ENCODE results near the gene EPB41. TPM values are rescaled to one million over a fixed set of nuclear protein-coding genes. Genes with fewer than 3 reads are reported as not detected.

EPB41 gene
- total and polyA plus RNA-seq, 2 of the 8 experiments (the other 6 are each of a cell fraction or from before 2014, with no cell fraction given) = 36.7 to 109 TPM

DNA sequence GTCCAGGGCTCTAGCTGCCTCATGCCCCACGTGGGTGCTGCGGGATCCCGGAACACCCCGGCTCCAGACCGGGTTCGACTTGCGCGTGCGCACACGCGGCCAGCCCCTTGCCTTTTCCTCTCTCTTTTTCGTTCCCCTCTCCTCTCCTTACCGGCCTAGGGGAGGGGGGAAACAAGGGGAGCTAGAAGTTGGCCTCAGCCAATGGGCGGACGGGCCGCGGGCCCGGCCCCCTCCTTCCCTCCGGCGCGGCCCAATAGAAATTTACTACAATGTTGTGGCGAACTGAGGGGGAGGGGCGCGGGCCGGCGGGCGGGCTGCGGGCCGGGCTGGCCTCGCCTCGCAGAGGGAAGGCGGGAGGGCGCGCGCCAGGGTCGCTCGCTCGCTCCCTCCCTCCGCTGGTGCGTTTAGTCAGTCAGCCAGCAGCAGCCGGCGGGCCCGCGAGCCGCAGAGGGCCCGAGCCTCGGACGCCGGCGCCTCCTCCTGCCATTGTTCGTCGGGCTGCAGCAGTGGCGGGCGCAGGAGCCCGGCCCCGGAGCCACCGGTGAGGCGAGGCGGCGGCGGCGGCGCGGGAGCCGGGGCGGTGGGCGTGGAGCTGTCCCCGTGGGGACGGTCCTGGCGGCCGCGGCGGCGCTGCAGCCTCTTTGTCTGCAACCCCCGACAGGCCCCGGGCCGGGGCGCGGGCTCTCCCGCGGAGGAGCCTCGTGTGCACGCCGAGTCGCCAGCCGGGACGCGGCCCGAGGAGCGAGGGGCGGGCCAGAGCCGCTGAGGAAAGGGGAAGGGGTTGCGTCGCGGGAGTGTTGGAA, at the start of gene EPB41 (continued):
- no peak for TF ChIP-seq SAP30 (IDR thresholded peaks at IDR 0.05; ENCODE audit: insufficient read depth, insufficient replicate concordance, low read length)
- TF ChIP-seq RAD21 (IDR thresholded peaks at IDR 0.05 in 1 of 2, conservative IDR thresholded peaks at IDR 0.05 in 1 of 2; ENCODE audit: low read depth in 2 of 2, low read length in 2 of 2) = no peak
- no peak for TF ChIP-seq ATF2 (IDR thresholded peaks at IDR 0.05; ENCODE audit: low read length)
- no peak for TF ChIP-seq EP300 (IDR thresholded peaks at IDR 0.05; ENCODE audit: borderline replicate concordance in 1 of 2, low read depth in 2 of 2, low read length in 2 of 2)
- TF ChIP-seq TAF7 (optimal IDR thresholded peaks at IDR 0.05; ENCODE audit: borderline replicate concordance, low read depth, low read length) = peak; percentile 78
- peak; percentile 92 for TF ChIP-seq TAF1 (IDR thresholded peaks at IDR 0.05; ENCODE audit: low read depth, low read length)
- TF ChIP-seq BRCA1 (IDR thresholded peaks at IDR 0.05; ENCODE audit: low read depth, low read length) = no peak
- TF ChIP-seq POLR2AphosphoS5 (IDR thresholded peaks at IDR 0.05; ENCODE audit: low read depth, low read length) = peak; percentile 46; the same call in 1 of the 2 replicates
- no peak for TF ChIP-seq CHD2 (IDR thresholded peaks at IDR 0.05; ENCODE audit: low read length)
- TF ChIP-seq NRF1 (IDR thresholded peaks at IDR 0.05; ENCODE audit: low read depth, low read length) = peak; percentile 77
- no peak; the same call in 1 of the 2 replicates for TF ChIP-seq EGR1 (IDR thresholded peaks at IDR 0.05; ENCODE audit: borderline replicate concordance, low read depth, low read length)
- peak; percentile 67 for TF ChIP-seq USF2 (IDR thresholded peaks at IDR 0.05; ENCODE audit: low read length)
- TF ChIP-seq PHF8 (conservative IDR thresholded peaks at IDR 0.05; ENCODE audit: low read depth, low read length) = peak; percentile 86
- no peak for TF ChIP-seq JUND (IDR thresholded peaks at IDR 0.05; ENCODE audit: low read length)
- 0 out of 2 replicates have a peak, but pooled peaks have one; percentile 19 for TF ChIP-seq CREB1 (IDR thresholded peaks at IDR 0.05)
- TF ChIP-seq CBX5 (IDR thresholded peaks at IDR 0.05; ENCODE audit: low read depth, low read length) = no peak
- no peak for TF ChIP-seq CTCF (IDR thresholded peaks at IDR 0.05; ENCODE audit: control extremely low read depth in 1 of 3, insufficient read depth in 1 of 3, low read depth in 1 of 3, low read length in 3 of 3)
- TF ChIP-seq TEAD4 (IDR thresholded peaks at IDR 0.05; ENCODE audit: low read depth, low read length) = no peak
